Natural killer cell (primary cell): ENCODE measurements around the gene NIPSNAP3A. TPM values are rescaled to one million over a fixed set of nuclear protein-coding genes. Genes with fewer than 3 reads are reported as not detected.
"Not testable (repeated sequence)": the region's sequence is repeated elsewhere in the genome, so short reads cannot be mapped to it uniquely, and the experiment has no call there.

ENCODE experiments used
- ATAC-seq, 3 donors: fragments of 150-1000 bp in 2 of 3; fragments of 200-7000 bp in 1 of 3; cut with Tn5 transposase; 1 replicate in 1 of 3; 2 replicates in 2 of 3; pipeline ENCODE4 v1.10.0; 2021; ENCODE audit warnings: mild to moderate bottlenecking in 2 of 3, moderate library complexity in 2 of 3
- DNase-seq, 2 donors: peaks; one replicate each; pipeline versions ENCODE4 v3.0.0 to v3.0.0-alpha.2; 2013 to 2021; ENCODE audit warnings: mixed read lengths in 1 of 2
- H3K27ac ChIP-seq: one replicate; pipeline ENCODE4 v1.5.1; 2013; ENCODE audit warnings: mild to moderate bottlenecking, low read length
- H3K27me3 ChIP-seq: one replicate; pipeline ENCODE4 v1.6.1; 2013; ENCODE audit warnings: low read length; ENCODE audit not compliant: control insufficient read depth, insufficient read depth
- H3K36me3 ChIP-seq: one replicate; pipeline ENCODE4 v1.6.1; 2013; ENCODE audit warnings: low read length; ENCODE audit not compliant: control insufficient read depth, insufficient read depth
- H3K4me1 ChIP-seq: one replicate; pipeline ENCODE4 v1.6.1; 2013; ENCODE audit warnings: low read length; ENCODE audit not compliant: control insufficient read depth, insufficient read depth
- H3K4me3 ChIP-seq: one replicate; pipeline ENCODE4 v1.5.1; 2013; ENCODE audit warnings: low read length
- H3K9me3 ChIP-seq: one replicate; pipeline ENCODE4 v1.6.1; 2013; ENCODE audit warnings: low read length; ENCODE audit not compliant: control insufficient read depth, insufficient read depth
- H3K27ac Mint-ChIP-seq, 2 donors: one replicate each; pipeline ENCODE4 v1.8.0; 2022; ENCODE audit warnings: mild to moderate bottlenecking in 2 of 2, mixed read lengths in 2 of 2, moderate library complexity in 1 of 2
- H3K27me3 Mint-ChIP-seq, 2 donors: one replicate each; pipeline ENCODE4 v1.8.0; 2022; ENCODE audit warnings: low read depth in 2 of 2, mixed read lengths in 2 of 2
- H3K36me3 Mint-ChIP-seq: one replicate; pipeline ENCODE4 v1.8.0; 2022; ENCODE audit warnings: mixed read lengths
- H3K4me1 Mint-ChIP-seq, 2 donors: one replicate each; pipeline ENCODE4 v1.8.0; 2022; ENCODE audit warnings: mixed read lengths in 2 of 2
- H3K4me3 Mint-ChIP-seq: one replicate; pipeline ENCODE4 v1.8.0; 2022; ENCODE audit warnings: mild to moderate bottlenecking, moderate library complexity, mixed read lengths
- H3K9me3 Mint-ChIP-seq, 2 donors: one replicate each; pipeline ENCODE4 v1.8.0; 2022; ENCODE audit warnings: mixed read lengths in 2 of 2
- CTCF ChIP-seq: fragments of 200-600 bp; IDR thresholded peaks from one replicate; pipeline ENCODE4 v1.8.0; 2022; ENCODE audit warnings: antibody characterized with exemption
- WGBS: methylation state at CpG from one replicate; pipeline ENCODE4 v1.1.7; 2013; ENCODE audit warnings: missing lambda C conversion rate; ENCODE audit not compliant: insufficient coverage; 5-methylcytosine and 5-hydroxymethylcytosine counted together
- intact Hi-C: fragments of 100-400 bp; cut with micrococcal nuclease; formaldehyde crosslinking; loops from one replicate; pipeline ENCODE4 v1.14.2; 2022
- total RNA-seq, 4 donors: library from RNA; stranded (reverse); fragments of 120-200 nt in 1 of 4; gene quantifications; one replicate each; pipeline versions ENCODE4 v1.2.3 to v1.2.4, GENCODE V29; 2013 to 2022

NIPSNAP3A gene
- 10 to 100 TPM in 1 of 3 donors, 1 to 10 TPM in 2; 9.0 to 11.2 (median 9.8) TPM for total RNA-seq
- 21.6 TPM for total RNA-seq (2013)

GRCh38 chr9:104747565-104748358 lies at the start of gene NIPSNAP3A:
TSS of gene NIPSNAP3A (plus strand) at chr9:104747683. CDS start at chr9:104747793, 110 bp downstream.
- ATAC-seq = peak; percentile 81 to 90 (median 84)
- H3K36me3 Mint-ChIP-seq = peaks cover 16% of the 10 kb centered on the region
- H3K27ac Mint-ChIP-seq = peak within 1 kb of the TSS; percentile 93 to 97
- peak within 1 kb of the TSS; percentile 94 for H3K4me3 ChIP-seq
- H3K27ac ChIP-seq = peak within 1 kb of the TSS; percentile 93
- peaks cover 19 to 25% of the 10 kb centered on the region in 2 donors for H3K4me1 Mint-ChIP-seq
- H3K27me3 ChIP-seq = no peaks in the 10 kb centered on the region
- no peaks in the 10 kb centered on the region for H3K27me3 Mint-ChIP-seq
- no peaks in the 10 kb centered on the region for H3K9me3 Mint-ChIP-seq
- no peaks in the 10 kb centered on the region for H3K9me3 ChIP-seq
- TF ChIP-seq CTCF = no peak
- under 1% methylated on average over 71 of the region's 71 CpGs for WGBS
- intact Hi-C loops = loop anchor here (10.0 kb wide), 1 partner anchor 653 kb away; the partner anchor contains the start of gene SMC2
- peak; percentile 80 to 94 for DNase-seq
- H3K36me3 ChIP-seq = peaks cover 8% of the 10 kb centered on the region
- peak within 1 kb of the TSS; percentile 97 for H3K4me3 Mint-ChIP-seq
- peaks cover 8% of the 10 kb centered on the region for H3K4me1 ChIP-seq

GRCh38 chr9:104700306-104700705 lies 47.2 kb upstream of the NIPSNAP3A start:
- H3K4me1 ChIP-seq = no peaks in the 10 kb centered on the region
- intact Hi-C loops = no loop called here
- Mint-ChIP-seq H3K36me3 (no peaks in the 10 kb centered on the region), H3K4me3 (no peak overlapping the region), H3K27ac (no peak overlapping the region), H3K4me1 (no peaks in the 10 kb centered on the region), H3K27me3 (no peaks in the 10 kb centered on the region), H3K9me3 (peaks cover 0 to 2% of the 10 kb centered on the region in 2 donors)
- 97% methylated on average over 3 of the region's 3 CpGs for WGBS
- no peak overlapping the region for H3K27ac ChIP-seq
- no peaks in the 10 kb centered on the region for H3K9me3 ChIP-seq
- DNase-seq (no peak), ATAC-seq (no peak)
- no peaks in the 10 kb centered on the region for H3K36me3 ChIP-seq
- no peak overlapping the region for H3K4me3 ChIP-seq
- TF ChIP-seq CTCF = no peak
- no peaks in the 10 kb centered on the region for H3K27me3 ChIP-seq

GRCh38 chr9:104708737-104709136 lies 38.7 kb upstream of the NIPSNAP3A start:
- H3K27me3 Mint-ChIP-seq, H3K4me1 ChIP-seq, H3K4me3 ChIP-seq, H3K9me3 ChIP-seq, H3K36me3 Mint-ChIP-seq, H3K27ac ChIP-seq, H3K27me3 ChIP-seq, ATAC-seq, DNase-seq, intact Hi-C loops, H3K4me3 Mint-ChIP-seq, H3K36me3 ChIP-seq, H3K27ac Mint-ChIP-seq, H3K4me1 Mint-ChIP-seq: not testable (repeated sequence)
- peaks cover 8 to 10% of the 10 kb centered on the region in 2 donors for H3K9me3 Mint-ChIP-seq
- no CpG with 5 or more reads among the region's 1 CpG for WGBS

- Mint-ChIP-seq H3K36me3 (no peaks in the 10 kb centered on the region), H3K27me3 (no peaks in the 10 kb centered on the region), H3K27ac (no peak overlapping the region), H3K9me3 (no peaks in the 10 kb centered on the region), H3K4me3 (no peak overlapping the region), H3K4me1 (no peaks in the 10 kb centered on the region)
- H3K4me1 ChIP-seq = no peaks in the 10 kb centered on the region
- H3K9me3 ChIP-seq = no peaks in the 10 kb centered on the region
- intact Hi-C loops = no loop called here
- no peak overlapping the region for H3K27ac ChIP-seq
- TF ChIP-seq CTCF = no peak
- no peak for DNase-seq
- no peaks in the 10 kb centered on the region for H3K36me3 ChIP-seq
- no peak for ATAC-seq
- no peak overlapping the region for H3K4me3 ChIP-seq
- WGBS = 90% methylated on average over 4 of the region's 4 CpGs
- no peaks in the 10 kb centered on the region for H3K27me3 ChIP-seq
These were observed 35.9 kb upstream of the NIPSNAP3A start for GRCh38 chr9:104711604-104712003.
